GM10266 (cell line): Measurements from ENCODE around the gene PRKCB.
A peak's percentile ranks its signal among the peaks of the same experiment; 100 is the strongest.

Experiments used
- DNase-seq: peaks from one replicate; pipeline ENCODE4 v3.0.0; 2012; ENCODE audit errors: extremely low spot score
- CTCF ChIP-seq: IDR thresholded peaks from 2 replicates; pipeline ENCODE4 v1.5.1; 2012; ENCODE audit warnings: mild to moderate bottlenecking, low read depth; ENCODE audit not compliant: control insufficient read depth, insufficient read depth; ENCODE audit errors: missing control alignments

The PRKCB gene

GRCh38 chr16:23948949-23949411 lies 113.2 kb downstream of the PRKCB start:
- no peak for TF ChIP-seq CTCF
- no peak for DNase-seq

- DNase-seq: peak; percentile 25
Observed at GRCh38 chr16:23949630-23950290, 114.0 kb downstream of the PRKCB start.

GRCh38 chr16:23950291-23950894 lies 114.6 kb downstream of the PRKCB start:
- no peak for TF ChIP-seq CTCF
- no peak for DNase-seq

More at GRCh38 chr16:23949630-23950290, 114.0 kb downstream of the PRKCB start:
- no peak for TF ChIP-seq CTCF

- TF ChIP-seq CTCF: no peak
Observed at GRCh38 chr16:23950898-23951297, 115.1 kb downstream of the PRKCB start.

GRCh38 chr16:23952128-23952970 lies 116.6 kb downstream of the PRKCB start:
- DNase-seq: no peak
- TF ChIP-seq CTCF: no peak

More at GRCh38 chr16:23950898-23951297, 115.1 kb downstream of the PRKCB start:
- no peak for DNase-seq

GRCh38 chr16:23952971-23953300 lies 117.2 kb downstream of the PRKCB start:
- TF ChIP-seq CTCF: no peak
- DNase-seq: no peak
